HG03095 (cell line): ENCODE measurements around the gene SSC5D.
"Not testable (repeated sequence)": the region's sequence is repeated elsewhere in the genome, so short reads cannot be mapped to it uniquely, and the experiment has no call there.

Source experiments
- ATAC-seq: cut with Tn5 transposase; IDR thresholded peaks from one replicate; pipeline ENCODE4 v1.9.1; 2021; ENCODE audit warnings: moderate library complexity; ENCODE audit not compliant: unreplicated experiment

The SSC5D gene

DNA sequence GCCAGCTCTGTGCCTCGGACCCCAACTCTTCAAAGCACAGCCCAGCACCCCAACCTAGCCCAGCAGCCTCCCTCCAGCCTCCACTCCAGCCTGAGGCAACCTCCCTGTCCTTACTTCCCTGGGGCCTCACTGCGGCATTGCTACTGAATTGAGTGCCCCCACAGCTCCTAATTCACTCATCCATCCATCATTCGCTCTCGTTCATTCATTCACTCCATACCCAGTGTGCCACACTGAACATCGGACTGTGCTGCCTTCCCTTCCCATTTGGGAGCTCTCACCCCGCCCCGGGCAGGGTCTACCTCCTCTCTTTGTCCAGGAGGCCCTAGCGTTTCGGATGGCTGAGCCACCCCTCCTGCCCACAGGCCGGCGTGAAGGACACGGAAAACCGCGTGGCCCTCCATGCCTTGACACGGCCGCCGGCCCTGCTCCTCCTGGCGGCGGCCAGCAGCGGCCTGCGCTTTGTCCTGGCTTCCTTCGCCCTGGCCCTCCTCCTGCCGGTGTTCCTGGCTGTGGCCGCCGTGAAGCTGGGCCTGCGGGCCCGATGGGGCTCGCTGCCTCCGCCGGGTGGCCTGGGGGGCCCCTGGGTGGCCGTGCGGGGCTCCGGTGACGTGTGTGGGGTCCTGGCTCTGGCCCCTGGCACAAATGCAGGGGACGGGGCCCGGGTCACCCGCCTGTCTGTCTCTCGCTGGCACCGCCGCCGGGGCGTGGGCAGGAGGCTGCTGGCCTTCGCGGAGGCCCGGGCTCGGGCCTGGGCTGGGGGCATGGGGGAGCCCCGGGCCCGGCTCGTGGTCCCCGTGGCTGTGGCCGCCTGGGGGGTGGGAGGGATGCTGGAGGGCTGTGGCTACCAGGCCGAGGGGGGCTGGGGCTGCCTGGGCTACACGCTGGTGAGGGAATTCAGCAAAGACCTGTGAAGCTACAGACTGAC lies 1.9 kb upstream of the SSC5D start:
- ATAC-seq: no peak

- ATAC-seq: no peak
Measured at GRCh38 chr19:55486971-55487923, 989 bp upstream of the SSC5D start.

- ATAC-seq: no peak
Measured at GRCh38 chr19:55488986-55489710, 912 bp downstream of the SSC5D start.

DNA sequence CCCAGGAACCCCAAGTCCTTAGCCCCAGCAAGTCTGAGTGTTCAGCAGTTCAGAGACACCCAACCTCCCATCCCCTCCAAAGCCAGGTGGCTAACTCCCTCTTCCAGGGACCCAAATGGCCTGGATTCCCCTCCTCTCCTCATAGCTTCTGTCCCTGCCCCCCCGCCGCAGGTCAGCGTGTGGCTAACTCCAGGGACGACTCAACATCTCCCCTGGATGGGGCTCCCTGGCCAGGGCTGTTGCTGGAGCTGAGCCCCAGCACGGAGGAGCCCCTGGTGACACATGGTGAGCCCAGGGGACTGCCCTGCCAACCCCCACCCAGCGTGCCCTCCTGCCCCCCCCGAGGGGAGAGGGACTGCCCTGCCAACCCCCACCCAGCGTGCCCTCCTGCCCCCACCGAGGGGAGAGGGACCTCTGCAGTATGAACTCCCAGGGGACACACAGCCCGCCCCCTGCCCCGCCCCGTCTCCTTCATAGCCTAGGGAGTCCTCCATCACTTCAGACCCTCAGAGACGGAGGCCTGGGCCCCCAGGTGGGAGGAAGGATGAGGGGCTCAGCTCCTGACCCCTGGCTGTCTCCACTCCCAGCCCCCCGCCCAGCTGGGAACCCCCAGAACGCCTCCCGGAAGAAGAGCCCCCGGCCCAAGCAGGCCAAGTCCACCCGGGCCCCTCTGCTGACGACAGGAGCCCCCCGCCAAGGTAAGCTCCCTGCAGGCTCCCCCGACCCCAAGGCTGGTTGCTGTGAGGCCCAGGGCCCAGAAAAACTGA lies 1.7 kb downstream of the SSC5D start:
- no peak for ATAC-seq

GRCh38 chr19:55490478-55491432 lies 2.5 kb downstream of the SSC5D start:
- no peak for ATAC-seq

DNA sequence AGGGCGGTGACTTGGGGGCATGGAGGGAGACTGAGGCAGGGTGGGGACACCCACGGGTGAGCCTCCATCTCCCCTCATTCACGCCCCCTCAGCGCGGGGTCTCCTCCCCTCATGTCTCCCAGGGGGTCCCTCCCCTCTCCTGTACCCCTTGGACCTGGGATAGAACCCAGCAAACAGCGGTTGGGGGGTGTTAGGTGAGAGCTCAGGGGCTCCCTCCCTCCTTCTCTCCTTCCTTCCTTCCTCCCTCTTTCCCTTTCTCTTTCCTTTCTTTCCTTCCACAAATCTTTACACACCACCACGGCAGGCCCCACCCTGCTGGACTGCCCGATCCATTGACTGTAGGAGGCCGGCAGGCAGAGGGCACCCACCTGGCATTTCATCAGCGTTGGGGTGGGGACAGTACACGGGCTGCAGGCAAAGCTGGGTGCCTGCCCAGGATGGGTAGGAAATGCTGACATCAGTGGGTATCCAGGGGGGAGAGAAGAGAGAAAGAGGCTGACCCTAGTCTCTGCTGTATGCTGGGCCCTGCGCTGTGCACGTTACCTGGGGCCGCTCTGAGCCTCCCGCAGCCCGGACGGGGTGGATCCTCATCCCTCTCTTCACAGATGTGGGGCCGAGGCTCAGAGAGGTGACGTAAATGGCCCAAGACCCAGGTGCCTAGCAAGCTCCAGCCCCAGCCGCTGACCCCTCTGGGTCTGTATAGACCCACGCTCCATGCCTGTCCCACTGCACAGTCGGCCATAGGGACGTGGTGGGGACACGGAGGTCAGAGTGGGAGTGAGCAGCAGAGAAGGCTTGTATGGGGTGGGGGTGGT lies 3.5 kb downstream of the SSC5D start:
- ATAC-seq: no peak

DNA sequence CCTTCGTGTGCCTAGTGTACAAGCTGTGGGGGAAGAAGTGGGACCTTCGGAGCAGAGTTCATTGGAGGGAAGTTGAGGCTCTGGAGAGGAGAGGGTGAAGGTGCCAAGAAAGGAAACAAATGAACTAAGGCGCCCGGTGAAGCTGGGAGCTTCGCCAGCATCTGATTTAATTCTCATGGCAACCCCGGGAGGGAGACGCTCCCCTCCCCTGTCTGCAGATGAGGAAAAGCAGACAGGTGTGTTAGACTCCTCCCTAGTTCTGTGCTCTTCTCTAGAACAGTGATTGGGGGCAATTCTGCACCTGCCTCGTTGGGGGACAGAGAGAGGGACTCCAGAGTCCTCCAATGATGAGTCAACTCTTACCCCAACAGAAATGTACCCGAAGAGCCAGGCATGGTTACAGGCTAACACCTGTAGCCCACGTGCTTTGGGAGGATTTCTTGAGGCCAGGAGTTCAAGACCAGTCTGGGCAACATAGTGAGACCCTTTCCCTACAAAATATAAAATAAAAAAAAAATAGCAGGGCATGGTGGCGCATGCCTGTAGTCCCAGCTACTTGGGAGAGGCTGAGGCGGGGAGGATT lies 4.2 kb downstream of the SSC5D start:
- no peak for ATAC-seq

DNA sequence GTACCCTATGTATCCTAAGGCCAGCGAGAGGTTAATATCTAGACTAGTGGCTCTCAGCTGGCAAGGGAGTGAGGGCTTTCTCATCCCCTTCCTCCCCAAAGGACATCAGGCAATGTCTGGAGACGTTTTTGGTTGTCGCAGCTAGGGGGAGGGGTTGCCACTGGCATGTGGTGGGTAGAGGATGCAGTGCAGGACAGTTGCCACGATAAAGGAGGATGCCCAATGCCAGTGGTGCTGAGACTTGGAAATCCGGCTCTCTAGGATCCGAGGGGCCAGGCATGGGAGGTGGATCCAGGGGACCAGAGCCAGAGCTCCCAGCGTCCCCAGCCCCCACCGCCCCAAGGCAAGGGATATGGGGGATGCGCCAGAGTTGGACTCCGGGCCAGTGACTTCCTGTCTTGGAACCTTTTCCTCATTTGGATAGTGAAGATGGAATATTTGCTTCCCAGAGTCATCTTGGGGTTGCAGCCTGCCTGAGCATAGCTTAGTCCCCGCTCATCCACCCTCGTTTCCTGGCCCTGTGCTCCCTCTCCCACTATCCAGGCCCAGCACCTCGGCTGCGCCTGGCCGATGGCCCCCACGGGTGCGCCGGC lies 4.9 kb downstream of the SSC5D start:
- no peak for ATAC-seq

GRCh38 chr19:55493645-55494171 lies 5.5 kb downstream of the SSC5D start:
- no peak for ATAC-seq

DNA sequence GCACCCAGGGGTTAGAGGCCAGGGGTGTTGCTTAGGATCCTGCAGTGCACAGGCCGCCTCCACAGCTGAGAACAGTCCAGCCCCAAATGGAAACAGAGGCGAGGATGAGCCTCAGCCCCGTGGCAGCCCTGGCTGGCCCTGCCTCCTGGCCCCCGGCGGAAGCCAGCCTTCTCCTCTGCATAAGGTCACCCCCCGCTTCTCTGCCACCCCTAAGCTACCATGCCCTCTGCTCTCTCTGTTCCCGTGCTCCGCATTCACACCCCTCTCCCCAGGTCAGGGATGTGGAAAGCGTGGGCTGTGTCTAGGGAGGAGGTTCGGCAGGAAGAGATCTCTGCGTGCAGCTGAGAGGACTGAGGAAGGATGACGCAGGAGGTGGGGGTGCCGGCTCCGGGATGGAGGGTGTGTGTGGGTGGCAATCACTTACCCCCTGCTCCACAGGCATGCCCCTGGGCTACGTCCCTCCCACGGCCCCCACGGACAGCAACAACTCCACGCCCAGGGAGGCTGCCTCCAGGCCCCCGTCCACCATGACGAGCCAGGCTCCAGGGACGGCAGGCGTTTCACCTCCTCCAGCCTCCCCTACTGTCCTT lies 6.0 kb downstream of the SSC5D start:
- no peak for ATAC-seq

DNA sequence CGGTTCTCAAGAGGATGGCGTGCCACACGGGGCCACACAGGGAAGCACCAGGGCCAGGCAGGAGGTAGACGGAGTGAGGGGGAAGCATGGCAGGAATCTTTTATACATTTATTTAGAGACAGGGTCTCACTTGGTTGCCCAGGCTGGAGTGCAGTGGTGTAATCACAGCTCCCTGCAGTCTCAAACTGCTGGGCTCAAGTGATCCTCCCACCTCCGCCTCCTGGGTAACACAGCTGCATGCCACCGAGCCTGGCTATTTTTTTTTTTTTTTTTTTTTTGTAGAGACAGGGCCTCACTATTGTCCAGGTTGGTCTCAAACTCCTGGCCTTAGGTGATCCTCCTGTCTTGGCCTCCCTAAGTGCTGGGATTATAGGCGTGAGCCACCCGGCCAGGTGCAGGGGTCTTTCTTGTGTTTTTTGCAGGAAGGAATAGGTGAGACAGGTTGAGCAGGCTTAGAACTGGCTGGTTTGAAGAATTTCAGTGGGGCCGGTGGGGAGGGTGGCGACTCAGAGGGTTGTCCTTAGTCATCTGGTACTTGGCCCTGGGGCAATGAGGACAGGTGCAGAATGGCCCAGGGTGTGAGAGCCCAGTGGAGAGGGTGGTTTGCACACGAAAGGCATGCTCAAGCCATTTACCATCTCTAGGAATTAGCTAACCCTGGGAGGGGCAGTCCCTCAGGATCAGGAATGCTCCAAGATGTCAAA lies 7.6 kb downstream of the SSC5D start:
- ATAC-seq: no peak

GRCh38 chr19:55496820-55497219 lies 8.6 kb downstream of the SSC5D start:
- not testable (repeated sequence) for ATAC-seq

- no peak for ATAC-seq
Measured at GRCh38 chr19:55497763-55498162, 9.5 kb downstream of the SSC5D start.

GRCh38 chr19:55498246-55498840 lies 10.1 kb downstream of the SSC5D start:
- no peak for ATAC-seq

- ATAC-seq: no peak
Measured at GRCh38 chr19:55500368-55500952, 12.2 kb downstream of the SSC5D start.
